NCI-H1930 (cell line): Measurements from ENCODE around the gene ANGEL1.

Source experiments
- DNase-seq, 2 experiments: peaks; one replicate each; lab custom pipeline; 2025; lab: John Stamatoyannopoulos, UW

ANGEL1 gene

DNA sequence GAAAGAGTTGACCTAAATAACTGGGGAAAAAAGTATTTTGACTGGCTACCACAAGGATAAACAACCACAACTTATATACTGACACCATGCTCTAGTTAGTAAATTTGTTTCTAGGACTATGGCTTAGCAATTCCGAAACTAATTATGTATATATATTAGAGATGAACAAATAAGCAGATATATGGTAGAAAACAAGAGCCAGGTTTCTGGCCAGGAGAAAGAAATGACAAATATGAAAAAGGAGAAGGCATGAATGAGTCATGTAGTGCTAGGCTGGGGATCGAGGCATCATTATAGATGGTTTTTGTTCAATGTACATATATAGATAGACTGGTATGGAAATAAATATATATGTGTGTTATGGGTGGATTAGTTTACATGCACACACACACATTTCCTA lies 8.0 kb upstream of the ANGEL1 start:
- no peak for DNase-seq

DNA sequence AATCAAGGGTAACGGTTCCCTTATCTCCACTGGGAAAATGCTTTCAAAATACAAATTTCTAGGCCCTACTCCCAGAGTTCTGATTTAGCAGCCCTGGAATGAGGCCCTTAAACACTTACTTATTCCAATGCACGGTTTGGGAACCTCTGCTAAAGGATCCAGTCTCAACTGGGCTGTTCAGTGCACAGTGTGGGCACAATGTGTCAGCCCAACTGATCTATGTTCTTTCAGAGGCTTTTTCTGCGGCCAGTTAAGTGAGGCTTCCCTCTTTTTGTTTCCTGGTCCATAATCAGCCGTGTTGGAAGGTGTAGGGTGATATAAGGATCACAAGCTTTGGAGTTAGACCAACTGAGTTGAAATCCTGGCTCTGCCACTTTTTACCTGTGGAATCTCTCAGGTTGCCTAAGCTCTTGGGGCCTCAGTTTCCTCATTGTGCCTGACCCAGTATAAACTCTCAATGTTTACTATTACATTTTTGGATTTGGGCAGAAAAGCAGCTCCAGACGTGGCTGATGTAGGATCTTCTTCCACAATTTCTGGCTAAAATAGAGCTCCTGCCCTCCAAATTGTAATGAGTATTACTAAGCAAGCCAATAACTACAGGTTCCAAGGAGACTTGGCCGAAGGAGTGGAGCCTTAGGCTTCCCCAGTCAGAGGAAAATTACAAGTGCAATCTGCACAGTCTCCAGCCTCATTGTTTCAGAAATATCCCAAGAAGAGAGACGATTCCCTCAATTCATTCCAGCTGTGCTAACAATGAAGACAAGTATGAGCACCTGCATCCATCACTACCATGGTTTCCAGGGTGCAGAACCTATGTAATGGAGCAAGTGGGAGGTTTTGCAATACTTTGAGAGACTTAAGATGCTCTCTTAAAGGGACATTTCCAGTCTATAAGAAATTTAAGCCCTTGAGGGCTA lies 2.3 kb upstream of the ANGEL1 start:
- DNase-seq: no peak

DNA sequence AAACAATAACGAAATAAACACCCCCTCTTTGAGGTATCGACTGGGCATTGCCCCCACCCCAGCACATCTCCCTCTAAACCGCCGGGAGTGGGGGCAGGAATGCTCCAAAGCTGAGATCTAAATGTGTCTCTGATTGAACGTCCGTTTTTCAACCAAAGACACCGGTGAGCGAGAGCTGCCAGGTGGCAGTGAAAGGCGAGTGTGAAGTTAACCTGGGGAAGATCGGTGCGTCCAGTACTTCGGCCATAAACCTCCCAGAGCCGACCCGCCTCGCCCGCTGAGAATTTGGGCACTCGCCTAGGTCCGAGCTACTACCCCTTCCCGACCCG lies 625 bp downstream of the ANGEL1 start:
- no peak for DNase-seq

DNA sequence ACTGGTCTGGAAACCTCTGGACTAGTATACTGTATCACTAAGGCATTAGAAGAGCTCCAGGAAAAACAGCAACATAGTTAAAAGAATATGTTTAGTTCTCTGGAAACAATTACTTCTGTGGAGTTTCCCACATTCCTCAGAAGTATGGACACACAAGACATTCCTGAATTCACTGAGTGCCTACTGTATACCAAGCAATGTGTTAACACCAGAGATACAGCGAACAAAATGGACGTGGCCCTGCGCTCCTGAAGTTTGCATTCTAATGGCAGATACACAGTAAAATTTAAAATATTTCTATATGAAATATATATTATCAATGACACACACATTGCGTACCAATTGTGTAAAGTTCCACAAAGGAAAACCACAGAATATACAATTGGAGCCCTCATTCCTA lies 1.1 kb downstream of the ANGEL1 start:
- DNase-seq: no peak

DNA sequence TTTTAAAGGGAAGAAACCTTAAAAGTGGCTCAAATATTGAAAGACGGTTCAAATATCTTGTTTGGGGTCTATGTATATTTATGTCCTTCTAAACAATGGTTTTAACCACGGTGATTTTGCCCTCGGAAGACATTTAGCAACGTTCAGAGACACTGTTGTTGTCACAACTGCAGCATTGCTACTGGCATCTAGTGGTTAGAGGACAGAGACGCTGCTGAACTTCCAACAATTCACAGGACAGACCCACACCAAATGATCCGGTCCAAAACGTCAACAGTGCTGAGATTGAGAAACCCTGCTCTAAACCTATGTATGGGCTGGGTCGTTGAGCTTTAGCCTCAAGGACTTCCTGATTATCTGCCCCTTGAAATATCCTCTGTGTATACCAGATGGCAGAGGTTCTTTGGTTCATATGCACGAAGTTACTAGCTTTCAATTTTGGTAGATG lies 1.7 kb downstream of the ANGEL1 start:
- DNase-seq: no peak

DNA sequence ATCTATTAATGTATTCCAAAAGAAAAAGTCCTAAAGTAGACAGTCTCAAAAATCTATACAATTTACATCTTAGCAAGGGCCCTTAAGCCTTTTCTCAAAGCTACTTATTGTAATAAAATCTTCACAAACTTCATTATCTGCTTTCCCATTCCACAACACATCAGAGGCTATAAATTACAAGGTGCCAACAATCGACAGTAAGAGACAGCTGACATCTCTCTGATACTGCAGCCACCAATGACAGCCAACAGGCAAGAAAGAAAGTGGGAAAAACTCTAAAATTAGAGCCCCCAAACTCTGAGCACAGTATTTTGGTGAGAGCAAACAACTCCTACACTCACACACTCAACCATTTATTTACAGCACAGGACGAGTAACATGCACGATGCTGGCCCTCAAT lies 2.2 kb downstream of the ANGEL1 start:
- DNase-seq: no peak

DNA sequence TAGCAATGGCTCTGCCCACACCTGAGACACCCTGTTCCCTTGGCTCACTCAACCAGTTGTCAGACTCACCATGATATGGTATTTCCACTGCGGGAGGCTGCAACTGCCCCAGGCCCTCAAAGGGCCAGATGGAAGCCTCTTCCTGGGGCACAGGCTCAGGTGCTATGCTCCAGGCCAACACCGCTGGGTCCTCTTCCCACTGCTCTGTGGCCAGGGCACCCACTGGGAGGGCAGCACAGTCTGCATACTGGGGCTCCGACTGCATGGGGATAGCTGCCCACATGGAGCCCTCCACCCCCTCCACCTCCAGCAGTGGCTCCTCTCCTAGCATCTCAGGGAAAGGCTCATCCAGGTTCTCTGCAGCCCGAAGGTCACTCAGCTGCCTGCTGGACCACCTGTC lies 3.7 kb downstream of the ANGEL1 start:
- no peak for DNase-seq

DNA sequence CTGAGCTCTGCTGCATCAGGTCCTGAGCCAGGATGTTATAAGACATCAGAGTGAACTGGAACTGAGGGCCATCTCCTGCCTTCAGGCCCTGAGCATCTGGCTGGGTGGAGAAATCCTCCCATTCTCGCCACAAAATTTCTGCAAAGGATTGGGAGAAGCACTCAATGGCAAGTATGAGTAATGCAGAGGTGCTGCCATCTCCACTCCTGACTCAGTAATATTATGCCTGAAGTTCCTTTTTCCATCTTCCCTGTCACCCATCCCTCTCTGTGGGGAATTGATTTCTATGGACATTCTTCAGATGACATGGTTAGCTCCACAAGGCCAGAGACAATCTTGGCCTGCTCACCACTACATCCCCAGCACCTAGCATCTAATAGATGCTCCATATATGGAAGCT lies 4.7 kb downstream of the ANGEL1 start:
- DNase-seq: no peak

DNA sequence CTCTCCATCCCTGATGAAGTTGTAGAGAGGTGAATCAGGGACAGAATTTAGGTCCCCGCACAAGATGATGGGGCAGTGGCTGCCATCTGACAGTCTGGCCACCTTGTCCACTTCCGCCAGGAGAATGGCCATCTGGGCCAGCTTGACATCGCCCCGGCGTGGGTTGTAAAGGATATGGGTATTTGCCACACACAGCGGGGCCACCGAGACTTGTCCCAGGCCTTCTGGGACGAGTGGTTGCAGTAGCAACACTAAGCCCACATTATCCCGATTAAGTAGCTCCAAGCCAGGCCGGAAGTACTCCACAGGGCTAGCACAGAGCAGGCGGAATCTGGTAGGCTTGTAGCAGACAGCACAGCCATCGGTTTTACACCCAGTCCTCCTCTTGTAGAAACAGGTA lies 6.2 kb downstream of the ANGEL1 start:
- no peak for DNase-seq

DNA sequence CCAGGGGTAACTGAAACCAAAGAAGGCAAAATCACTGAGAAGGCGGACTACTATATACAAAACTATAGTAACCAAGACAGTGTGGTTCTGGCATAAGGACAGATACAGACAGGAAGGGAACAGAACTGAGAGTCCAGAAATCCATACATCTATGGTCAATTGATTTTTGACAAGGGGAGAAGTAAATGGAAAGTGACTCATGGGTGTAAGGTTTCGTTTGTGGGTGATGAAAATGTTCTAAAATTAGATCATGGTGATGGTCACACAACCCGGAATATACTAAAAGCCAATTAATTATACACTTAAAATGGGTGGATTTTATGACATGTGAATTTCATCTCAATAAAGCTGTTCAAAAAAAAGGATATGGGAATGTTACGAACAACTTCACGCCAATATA lies 18.7 kb downstream of the ANGEL1 start:
- DNase-seq: no peak

DNA sequence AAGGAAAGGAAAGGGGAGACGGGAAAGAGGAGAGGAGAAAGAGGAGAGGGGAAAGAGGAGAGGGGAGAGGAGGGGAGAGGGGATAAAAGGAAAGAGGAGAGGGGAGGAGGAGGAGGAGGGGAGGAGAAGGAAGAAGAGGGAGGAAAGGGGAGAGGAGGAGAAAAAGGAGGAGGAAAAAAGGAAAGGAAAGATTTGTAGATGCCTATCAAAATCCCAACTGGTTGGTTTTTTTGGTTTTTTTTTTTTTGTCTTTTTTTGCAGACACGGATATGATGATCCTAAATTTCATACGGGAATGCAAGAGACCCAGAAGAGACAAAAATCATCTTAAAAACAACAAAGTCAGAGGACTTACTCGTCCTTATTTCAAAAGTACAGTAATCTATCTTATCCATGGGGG lies 19.4 kb downstream of the ANGEL1 start:
- no peak for DNase-seq

DNA sequence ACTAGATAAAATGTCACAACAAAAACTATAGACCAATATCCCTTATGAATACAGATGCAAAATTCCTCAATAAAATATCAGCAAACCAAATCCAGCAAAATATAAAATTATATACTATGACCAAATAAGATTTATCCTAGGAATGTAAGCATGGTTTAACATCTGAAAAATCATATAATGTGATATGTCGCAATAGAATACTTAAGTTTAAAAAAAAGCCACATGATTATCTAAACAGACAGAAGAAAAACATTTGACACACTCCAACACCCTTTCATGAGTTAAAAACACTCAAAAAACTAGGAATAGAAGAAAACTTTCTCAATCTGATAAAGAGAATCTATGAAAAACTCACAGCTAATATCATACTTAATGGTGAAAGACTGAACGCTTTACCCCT lies 20.3 kb downstream of the ANGEL1 start:
- no peak for DNase-seq

DNA sequence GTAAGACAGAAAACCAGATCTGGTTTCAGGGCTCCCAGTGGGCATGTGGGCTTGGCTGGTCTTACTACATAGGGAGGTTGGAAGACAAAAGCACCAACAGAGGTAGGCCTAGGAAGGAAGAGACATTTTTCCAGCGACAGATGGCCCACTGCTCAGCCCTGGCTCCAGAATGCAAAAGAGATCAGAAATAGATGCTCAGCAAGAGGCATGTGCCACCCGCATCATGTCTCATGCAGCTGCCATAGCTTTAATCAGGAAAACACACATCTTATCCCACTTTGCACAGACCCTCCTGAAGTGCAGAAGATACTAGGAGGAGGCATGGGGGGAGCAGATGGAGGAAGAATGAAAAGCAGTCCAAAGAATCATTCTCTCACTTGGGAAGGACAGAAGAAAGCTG lies 26.1 kb downstream of the ANGEL1 start:
- no peak for DNase-seq

DNA sequence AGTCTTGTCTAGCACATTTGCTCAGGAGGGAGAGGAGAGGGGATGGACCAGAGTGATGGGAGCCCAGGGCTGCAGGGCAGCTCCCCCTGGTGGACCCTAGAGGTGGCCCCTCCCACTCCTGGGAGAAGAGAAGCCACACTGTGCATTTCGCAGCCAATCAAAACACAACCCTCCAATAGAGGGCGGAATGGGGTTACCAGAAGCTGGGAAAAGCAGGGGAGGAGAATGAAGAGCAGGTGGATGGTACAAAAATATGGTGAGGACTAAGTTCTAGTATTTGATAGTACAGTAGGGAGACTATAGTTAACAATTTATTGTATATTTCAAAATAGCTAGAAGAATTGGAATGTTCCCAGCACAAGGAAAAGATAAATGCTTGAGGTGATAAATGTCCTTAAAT lies 27.8 kb downstream of the ANGEL1 start:
- DNase-seq: peak; percentile 57 to 83

DNA sequence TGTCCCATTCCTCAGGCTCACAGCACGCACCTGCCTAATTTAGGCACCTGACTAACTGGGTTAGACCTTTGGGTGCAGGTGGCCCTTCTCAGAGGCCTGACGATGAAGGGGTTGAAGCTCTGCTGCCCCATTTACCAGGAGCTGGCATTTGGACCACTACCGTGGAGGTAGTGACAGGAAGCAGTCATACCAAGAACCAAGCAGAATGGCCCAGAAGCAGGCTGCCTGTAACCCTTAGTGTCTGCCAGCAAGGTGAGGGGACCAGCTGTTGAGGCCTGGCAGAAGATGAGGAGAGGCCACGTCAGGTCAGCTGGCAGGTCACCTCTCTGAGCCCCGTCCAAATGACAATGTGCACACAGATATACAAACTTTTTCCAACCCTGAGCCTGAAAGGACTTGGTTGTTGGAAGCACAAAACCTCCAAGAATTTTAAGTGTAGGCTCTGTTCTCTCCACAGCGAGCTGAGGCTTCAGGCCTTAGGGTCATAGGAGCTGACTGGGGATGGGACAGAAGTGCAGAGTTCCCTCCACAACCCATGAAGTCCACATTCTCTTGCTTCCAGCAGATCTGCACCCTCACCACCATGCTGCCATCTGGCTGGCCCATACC lies 28.3 kb downstream of the ANGEL1 start:
- DNase-seq: no peak

DNA sequence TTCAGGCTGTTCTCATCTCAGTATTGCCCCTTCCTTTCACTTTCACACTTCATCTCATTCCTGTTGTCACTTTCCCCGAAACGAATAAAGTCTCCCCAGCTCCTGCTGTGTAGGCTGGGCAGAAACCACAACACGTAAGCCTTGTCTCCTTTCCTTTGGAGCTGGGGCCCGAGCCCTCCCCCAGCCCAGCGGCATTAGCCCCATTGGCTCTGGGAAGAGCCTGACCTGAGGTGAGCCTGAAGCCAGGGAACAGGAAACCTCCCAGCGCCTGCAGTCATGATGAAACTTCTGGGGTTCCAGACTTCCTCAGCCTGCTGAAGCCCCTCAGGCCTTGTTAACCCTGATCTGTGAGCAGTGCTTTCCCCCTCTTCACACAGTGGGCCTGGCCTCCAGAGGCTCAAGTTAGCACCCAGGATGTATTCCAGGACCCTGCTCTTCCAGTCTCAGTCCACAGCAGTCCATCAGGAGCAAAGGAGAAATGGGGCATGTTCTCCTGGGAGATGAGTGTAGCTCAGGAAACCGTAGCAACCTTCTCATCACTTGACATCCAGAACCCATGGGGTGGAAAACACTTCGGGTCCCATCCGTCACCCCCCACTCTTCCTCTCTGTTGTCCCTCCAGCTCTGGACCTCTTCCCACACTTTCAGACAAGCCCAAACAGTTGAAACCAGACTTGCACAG lies 29.7 kb downstream of the ANGEL1 start:
- DNase-seq: no peak

DNA sequence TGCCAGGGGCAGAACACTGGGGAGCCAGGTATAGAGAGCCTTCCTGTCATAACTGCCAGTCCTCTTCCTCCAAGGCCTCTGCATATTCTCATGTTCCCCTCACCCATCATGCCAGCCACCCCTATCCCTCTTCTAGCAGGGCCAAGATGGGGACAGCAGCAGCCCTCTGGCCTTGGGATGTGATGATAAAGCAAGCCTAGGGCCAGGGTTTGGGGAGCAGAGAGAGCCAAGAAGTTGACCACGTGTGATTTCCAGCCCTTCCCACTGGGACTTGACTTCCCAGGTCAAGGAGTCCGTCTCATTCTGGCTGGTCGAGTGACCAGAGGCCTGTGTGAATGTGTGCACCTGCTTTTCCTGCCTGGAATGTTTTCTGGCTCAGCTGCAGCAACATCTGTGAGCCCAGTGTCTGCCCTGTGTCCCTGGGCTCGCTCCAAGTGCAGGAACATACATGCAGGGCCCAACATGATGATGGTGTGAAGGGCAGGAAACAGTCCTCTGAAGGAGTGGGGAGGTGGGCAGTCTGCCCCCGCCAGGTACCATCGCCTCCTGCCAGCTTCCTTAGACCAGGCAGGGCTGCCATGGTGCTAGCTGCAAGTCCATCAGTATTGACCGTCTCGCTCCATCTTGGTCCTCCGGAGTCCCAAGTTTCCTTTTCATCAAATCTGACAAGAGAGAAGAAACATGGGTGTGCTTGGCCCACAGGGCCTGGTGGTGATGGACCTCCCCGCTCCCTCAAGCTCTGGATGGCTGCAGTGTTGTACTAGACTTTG lies 30.4 kb downstream of the ANGEL1 start:
- no peak for DNase-seq

DNA sequence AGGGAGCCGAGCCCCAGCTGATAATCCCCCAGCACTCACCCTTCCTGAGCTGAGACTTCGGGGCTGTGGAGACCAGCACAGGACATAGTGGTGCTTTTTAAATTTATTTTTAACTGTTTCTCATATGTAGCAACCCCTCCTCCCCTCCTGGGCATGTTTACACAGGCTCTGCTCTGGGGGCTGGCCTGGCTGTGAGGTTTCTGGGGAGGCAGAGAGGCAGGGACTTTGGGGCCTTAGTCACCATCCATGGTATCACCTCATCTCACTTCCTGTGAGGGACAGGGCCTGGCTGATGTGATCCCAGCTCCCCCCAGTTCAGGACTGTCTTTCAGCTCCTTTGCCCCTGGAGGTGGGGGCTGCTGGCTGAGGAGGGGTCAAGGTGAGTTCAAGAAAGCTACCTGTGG lies 31.0 kb downstream of the ANGEL1 start:
- DNase-seq: no peak

DNA sequence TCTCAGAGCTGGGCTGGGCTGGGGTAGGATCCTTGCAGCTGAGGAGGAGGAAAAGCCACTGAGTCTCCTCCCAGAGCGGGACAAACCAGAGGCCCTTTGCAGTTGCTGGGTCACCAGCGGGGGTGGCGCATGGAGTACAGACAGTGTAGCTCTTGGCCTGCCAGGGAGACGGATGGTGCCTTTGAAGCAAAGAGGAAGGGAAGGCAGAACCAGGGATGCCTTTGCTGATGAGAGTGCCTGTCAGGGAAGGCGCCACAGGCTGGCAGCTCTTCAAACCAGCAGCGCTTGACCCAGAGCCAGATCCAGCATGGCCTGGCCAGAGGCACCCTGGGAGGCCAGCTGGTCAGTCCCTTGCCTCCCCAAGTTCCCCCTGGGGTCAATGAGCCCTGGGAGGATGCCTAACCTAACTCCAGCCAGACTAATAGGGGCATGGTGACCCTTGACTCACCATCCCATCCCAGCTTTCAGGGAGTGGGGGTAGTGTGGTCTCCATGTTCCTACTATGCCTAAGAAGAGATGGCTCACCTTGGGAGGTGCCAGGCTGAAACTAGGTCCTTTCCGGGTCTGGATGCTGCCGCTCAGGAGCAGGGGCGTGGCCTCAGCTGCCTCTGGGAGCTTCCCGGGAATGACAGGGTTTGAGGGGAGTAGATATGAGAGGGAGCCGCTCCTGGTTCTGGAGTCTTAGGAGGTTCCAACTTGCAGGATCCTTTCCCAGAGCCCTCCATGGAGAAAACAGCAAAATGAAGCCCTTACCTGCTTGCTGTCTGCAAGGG lies 31.6 kb downstream of the ANGEL1 start:
- DNase-seq: no peak

DNA sequence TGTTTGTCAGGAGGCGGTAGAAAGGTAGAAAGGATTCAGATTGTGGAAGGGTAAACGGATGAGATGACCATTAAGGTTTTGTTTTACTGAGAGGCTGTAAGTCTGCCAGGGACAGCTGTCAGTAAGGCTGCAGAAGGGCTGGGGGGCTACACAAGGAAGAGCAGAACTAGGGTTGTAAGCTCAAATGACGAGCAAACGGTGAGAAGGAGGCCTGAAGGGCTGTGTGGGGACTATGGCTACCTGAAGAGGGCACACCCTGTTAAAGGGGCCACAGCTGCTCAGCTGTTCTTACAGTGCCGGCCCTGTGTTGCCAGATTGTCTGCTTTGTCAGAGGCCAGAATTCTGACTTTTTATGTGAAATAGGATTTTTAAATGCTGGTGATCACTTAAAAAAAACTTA lies 32.3 kb downstream of the ANGEL1 start:
- no peak for DNase-seq

DNA sequence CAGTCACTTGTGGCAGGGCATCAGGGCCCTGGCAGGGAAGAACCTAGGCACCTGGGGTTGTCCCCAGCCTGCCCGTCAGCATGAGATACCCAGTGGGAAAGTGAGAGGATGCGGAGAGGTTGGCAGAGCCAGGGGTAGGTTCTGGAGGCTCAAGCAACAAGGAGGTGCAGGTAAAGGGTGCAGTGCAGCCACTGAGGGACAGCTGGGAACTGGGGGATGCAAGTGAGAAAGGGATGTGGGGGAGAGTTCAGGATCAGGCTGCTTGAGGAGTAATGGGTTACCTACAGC lies 32.7 kb downstream of the ANGEL1 start:
- no peak for DNase-seq
